Pons (tissue), 1 donor: ENCODE data around the gene SEC14L2.
"Not testable (repeated sequence)": the region's sequence is repeated elsewhere in the genome, so short reads cannot be mapped to it uniquely, and the experiment has no call there.

Experiments used
- DNase-seq: peaks from one replicate; pipeline ENCODE4 v3.0.0-alpha.2; 2016; ENCODE audit warnings: low spot score

Gene SEC14L2

GRCh38 chr22:30455075-30455840 lies 58.4 kb downstream of the SEC14L2 start:
- no peak for DNase-seq

DNA sequence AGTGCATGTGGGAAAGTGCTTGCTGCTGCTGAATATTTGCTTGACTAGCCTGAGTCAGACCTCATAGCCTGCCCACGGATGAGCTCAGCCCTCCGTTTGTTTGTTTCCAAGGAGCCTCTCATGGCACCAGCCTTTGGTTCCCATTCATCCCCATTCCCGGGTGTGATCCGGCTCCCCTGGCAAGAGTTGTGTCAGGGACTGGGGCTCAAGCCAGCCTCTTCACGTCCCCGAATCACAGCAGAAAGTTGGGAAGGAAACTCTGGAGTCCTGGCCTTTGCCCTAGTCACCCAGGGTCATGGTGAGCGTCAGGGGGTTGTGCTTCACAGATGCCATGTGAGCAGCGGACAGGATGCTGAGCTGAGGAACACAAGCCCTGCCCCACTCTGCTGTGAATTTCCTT lies 61.2 kb downstream of the SEC14L2 start:
- peak; percentile 15 for DNase-seq

GRCh38 chr22:30459181-30460052 lies 62.6 kb downstream of the SEC14L2 start:
- DNase-seq = no peak

- no peak for DNase-seq
Observed at GRCh38 chr22:30460147-30460546, 63.3 kb downstream of the SEC14L2 start.

GRCh38 chr22:30460555-30460954 lies 63.7 kb downstream of the SEC14L2 start:
- not testable (repeated sequence) for DNase-seq

DNA sequence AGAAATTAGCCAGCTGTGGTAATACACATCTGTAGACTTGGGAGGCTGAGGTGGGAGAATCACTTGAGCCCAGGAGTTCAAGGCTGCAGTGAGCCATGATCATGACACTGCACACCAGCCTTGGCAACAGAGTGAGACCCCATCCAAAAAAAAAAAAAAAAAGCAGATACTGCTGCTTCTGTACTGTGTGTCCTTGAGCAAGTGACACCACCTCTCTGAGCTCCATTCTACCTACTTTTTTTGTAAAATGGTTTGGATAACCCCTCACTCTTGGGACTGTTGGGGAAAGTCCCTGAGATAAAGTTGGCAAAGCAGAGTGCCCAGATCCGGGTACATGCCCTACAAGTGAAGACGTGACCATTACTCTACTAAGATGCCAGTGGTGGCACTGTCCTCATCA lies 72.3 kb downstream of the SEC14L2 start:
- no peak for DNase-seq

- no peak for DNase-seq
Observed at GRCh38 chr22:30470655-30471054, 73.8 kb downstream of the SEC14L2 start.

- DNase-seq = no peak
Observed at GRCh38 chr22:30471616-30472318, 74.9 kb downstream of the SEC14L2 start, which contains the start of gene SEC14L3. TSS of gene SEC14L3 (minus strand) at chr22:30472017. CDS start at chr22:30471958, 59 bp downstream.

DNA sequence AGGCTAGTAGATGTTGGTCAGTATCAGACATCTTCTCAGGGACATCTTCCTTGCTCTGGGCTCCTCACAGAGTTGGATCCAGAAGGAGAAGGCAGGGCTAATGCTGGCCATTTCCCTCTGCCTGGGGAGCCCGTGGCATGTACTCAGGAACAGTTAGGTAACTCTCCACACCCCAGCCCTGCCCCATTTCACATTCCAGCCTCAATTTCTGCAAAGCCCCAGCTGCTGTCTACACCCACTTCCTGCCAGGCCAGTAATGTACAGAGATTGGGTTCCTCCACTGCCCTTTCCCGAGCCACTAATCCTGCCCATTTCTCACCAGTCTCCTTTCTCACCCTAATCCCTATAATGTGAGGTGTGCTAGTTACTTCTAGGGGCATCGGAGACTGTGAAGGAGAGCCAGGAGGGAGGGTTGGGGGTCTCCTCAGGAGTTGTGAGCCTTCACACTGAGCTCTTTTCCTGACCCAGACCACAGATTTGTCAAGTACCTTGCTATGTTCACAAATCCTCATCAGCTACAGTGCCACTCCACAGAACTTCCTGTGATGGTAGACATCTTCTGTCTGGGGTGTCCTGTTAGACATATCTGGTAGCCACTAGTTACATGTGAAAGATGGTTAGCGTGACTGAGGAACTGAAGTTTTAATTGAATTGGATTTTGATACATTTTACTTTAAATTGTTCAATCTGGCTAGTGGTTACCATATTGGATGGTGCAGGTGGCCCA lies 76.3 kb downstream of the SEC14L2 start:
- no peak for DNase-seq

GRCh38 chr22:30474121-30474520 lies 77.3 kb downstream of the SEC14L2 start:
- no peak for DNase-seq
